CD14-positive monocyte (primary cell): ENCODE measurements around the gene TMEM242. TPM values are rescaled to one million over a fixed set of nuclear protein-coding genes. Genes with fewer than 3 reads are reported as not detected.

Experiments
- DNase-seq, 3 donors: peaks; one replicate each; pipeline ENCODE4 v3.0.0-alpha.2; 2011 to 2022
- H2AFZ ChIP-seq: 2 replicates; pipeline ENCODE4 v1.6.0; 2012; ENCODE audit warnings: mild to moderate bottlenecking, low read depth, low read length, inconsistent platforms; ENCODE audit not compliant: insufficient read depth, poor library complexity, severe bottlenecking
- H3K27ac ChIP-seq, 2 donors: 1 replicate in 1 of 2; 2 replicates in 1 of 2; pipeline ENCODE4 v1.5.1; 2012 to 2013; ENCODE audit warnings: low read length in 2 of 2, control low read depth in 1 of 2, inconsistent platforms in 1 of 2, low read depth in 1 of 2, mild to moderate bottlenecking in 1 of 2
- H3K27me3 ChIP-seq, 2 donors: one replicate each; pipeline versions ENCODE4 v1.6.0 to v1.6.1; 2011 to 2013; ENCODE audit warnings: low read length in 2 of 2; ENCODE audit not compliant: control insufficient read depth in 2 of 2, insufficient read depth in 2 of 2
- H3K36me3 ChIP-seq, 2 donors: replicated peaks in 1 of 2; 1 replicate in 1 of 2; 2 replicates in 1 of 2; pipeline versions ENCODE4 v1.5.1 to v1.6.1; 2012 to 2013; ENCODE audit warnings: low read length in 2 of 2, control low read depth in 1 of 2, inconsistent platforms in 1 of 2, mild to moderate bottlenecking in 1 of 2; ENCODE audit not compliant: insufficient read depth in 2 of 2, control insufficient read depth in 1 of 2
- H3K4me1 ChIP-seq, 2 donors: 1 replicate in 1 of 2; 2 replicates in 1 of 2; pipeline versions ENCODE4 v1.5.1 to v1.6.1; 2012 to 2013; ENCODE audit warnings: low read length in 2 of 2, control low read depth in 1 of 2, inconsistent platforms in 1 of 2, mild to moderate bottlenecking in 1 of 2, moderate library complexity in 1 of 2; ENCODE audit not compliant: insufficient read depth in 2 of 2, control insufficient read depth in 1 of 2
- H3K4me2 ChIP-seq: replicated peaks from 2 replicates; pipeline ENCODE3; 2012; ENCODE audit warnings: low read length, moderate library complexity, mild to moderate bottlenecking; ENCODE audit not compliant: poor library complexity, severe bottlenecking; ENCODE audit errors: extremely low read depth
- H3K4me3 ChIP-seq, 3 experiments: fragments of 200-600 bp in 1 of 3; sonication (generic) in 1 of 3; replicated peaks in 1 of 3; 1 replicate in 2 of 3; 2 replicates in 1 of 3; pipeline ENCODE4 v1.5.1; 2011 to 2013; ENCODE audit warnings: low read length in 3 of 3, mild to moderate bottlenecking in 3 of 3, control low read depth in 2 of 3, low read depth in 2 of 3, inconsistent platforms in 1 of 3, moderate library complexity in 1 of 3
- H3K79me2 ChIP-seq: 2 replicates; pipeline ENCODE4 v1.6.0; 2012; ENCODE audit warnings: mild to moderate bottlenecking, control low read depth, inconsistent platforms, low read length, moderate library complexity; ENCODE audit not compliant: insufficient read depth
- H3K9ac ChIP-seq: 2 replicates; pipeline ENCODE4 v1.6.0; 2017; ENCODE audit warnings: low read length, mild to moderate bottlenecking; ENCODE audit not compliant: insufficient read depth, poor library complexity, severe bottlenecking
- H3K9me3 ChIP-seq, 2 donors: replicated peaks in 1 of 2; 1 replicate in 1 of 2; 2 replicates in 1 of 2; pipeline versions ENCODE4 v1.5.1 to v1.6.1; 2012 to 2013; ENCODE audit warnings: low read length in 2 of 2, control low read depth in 1 of 2; ENCODE audit not compliant: control insufficient read depth in 1 of 2, insufficient read depth in 1 of 2
- H4K20me1 ChIP-seq: 2 replicates; pipeline ENCODE4 v1.6.0; 2012; ENCODE audit warnings: mild to moderate bottlenecking, low read length, control low read depth, moderate library complexity; ENCODE audit not compliant: insufficient read depth
- H3K27ac Mint-ChIP-seq, 7 donors: one replicate each; pipeline ENCODE4 v1.8.0; 2020; ENCODE audit warnings: mild to moderate bottlenecking in 7 of 7, mixed read lengths in 7 of 7, moderate library complexity in 6 of 7, inconsistent platforms in 2 of 7
- H3K27me3 Mint-ChIP-seq, 3 donors: one replicate each; pipeline ENCODE4 v1.8.0; 2021 to 2022; ENCODE audit warnings: low read depth in 3 of 3, mild to moderate bottlenecking in 3 of 3, mixed read lengths in 3 of 3, moderate library complexity in 3 of 3, inconsistent platforms in 1 of 3
- H3K36me3 Mint-ChIP-seq, 2 donors: one replicate each; pipeline ENCODE4 v1.8.0; 2020; ENCODE audit warnings: mixed read lengths in 2 of 2, inconsistent platforms in 1 of 2, mild to moderate bottlenecking in 1 of 2
- H3K4me1 Mint-ChIP-seq: one replicate; pipeline ENCODE4 v1.8.0; 2020; ENCODE audit warnings: mild to moderate bottlenecking, mixed read lengths
- H3K4me3 Mint-ChIP-seq, 2 donors: one replicate each; pipeline ENCODE4 v1.8.0; 2020; ENCODE audit warnings: mild to moderate bottlenecking in 2 of 2, mixed read lengths in 2 of 2, moderate library complexity in 1 of 2
- H3K9me3 Mint-ChIP-seq, 7 donors: one replicate each; pipeline ENCODE4 v1.8.0; 2020 to 2022; ENCODE audit warnings: mixed read lengths in 7 of 7, mild to moderate bottlenecking in 6 of 7, moderate library complexity in 6 of 7, inconsistent platforms in 2 of 7
- CTCF ChIP-seq: fragments of 200-600 bp; IDR thresholded peaks from one replicate; pipeline ENCODE4 v1.8.0; 2022; ENCODE audit warnings: antibody characterized with exemption, mild to moderate bottlenecking
- WGBS: methylation state at CpG from one replicate; pipeline ENCODE4 v1.1.5; 2013; ENCODE audit warnings: missing lambda C conversion rate; ENCODE audit not compliant: insufficient coverage; 5-methylcytosine and 5-hydroxymethylcytosine counted together
- intact Hi-C, 2 donors: fragments of 100-400 bp; cut with micrococcal nuclease; formaldehyde crosslinking; loops; one replicate each; pipeline versions ENCODE4 v1.15.0 to v1.15.1; 2023
- polyA plus RNA-seq, 3 donors: library from polyadenylated mRNA; depleted of rRNA in 1 of 3; unstranded in 2 of 3; stranded (reverse) in 1 of 3; fragments of 300-500 nt in 2 of 3; fragments of >200 nt in 1 of 3; fragmentation: Illumina TruSeq in 2 of 3; gene quantifications; 1 replicate in 2 of 3; 2 replicates in 1 of 3; pipeline ENCODE4 v1.2.3, GENCODE V29; 2012 to 2021

Gene TMEM242
- polyA plus RNA-seq, 3 donors: 5.6 to 9.8 (median 8.3) TPM

GRCh38 chr6:157266274-157267101, 56.8 kb downstream of the TMEM242 start:
- H3K4me3 ChIP-seq: no peak overlapping the region
- Mint-ChIP-seq H3K27me3 (peaks cover 0 to 6% (median 3%) of the 10 kb centered on the region in 3 donors), H3K4me1 (no peaks in the 10 kb centered on the region), H3K9me3 (peaks cover 0 to 8% (median 6%) of the 10 kb centered on the region in 7 donors), H3K27ac (no peak overlapping the region), H3K4me3 (no peak overlapping the region), H3K36me3 (no peaks in the 10 kb centered on the region)
- no peaks in the 10 kb centered on the region for H3K27me3 ChIP-seq
- no peak overlapping the region for H3K9ac ChIP-seq
- no peak for TF ChIP-seq CTCF
- no peak for DNase-seq
- H3K79me2 ChIP-seq: no peaks in the 10 kb centered on the region
- no peaks in the 10 kb centered on the region for H3K36me3 ChIP-seq
- no peak overlapping the region for H3K4me2 ChIP-seq
- H3K27ac ChIP-seq: no peak overlapping the region
- peaks cover 0 to 6% of the 10 kb centered on the region in 2 donors for H3K9me3 ChIP-seq
- H2AFZ ChIP-seq: no peak overlapping the region
- WGBS: 98% methylated on average over 19 of the region's 20 CpGs
- no peaks in the 10 kb centered on the region for H4K20me1 ChIP-seq
- H3K4me1 ChIP-seq: no peaks in the 10 kb centered on the region
- intact Hi-C loops: no loop called here

GRCh38 chr6:157265635-157266034, 57.7 kb downstream of the TMEM242 start:
- H3K27me3 ChIP-seq: no peaks in the 10 kb centered on the region
- H3K79me2 ChIP-seq: no peaks in the 10 kb centered on the region
- H3K4me3 ChIP-seq: no peak overlapping the region
- H3K4me2 ChIP-seq: no peak overlapping the region
- no peaks in the 10 kb centered on the region for H4K20me1 ChIP-seq
- no peaks in the 10 kb centered on the region for H3K36me3 ChIP-seq
- no peak for TF ChIP-seq CTCF
- H3K9me3 ChIP-seq: peaks cover 0 to 6% of the 10 kb centered on the region in 2 donors
- H3K27ac ChIP-seq: no peak overlapping the region
- WGBS: no CpG with 5 or more reads among the region's 6 CpGs
- no peak for DNase-seq
- intact Hi-C loops: no loop called here
- no peak overlapping the region for H3K27ac Mint-ChIP-seq
- no peaks in the 10 kb centered on the region for H3K4me1 Mint-ChIP-seq
- no peaks in the 10 kb centered on the region for H3K36me3 Mint-ChIP-seq
- peaks cover 0 to 8% (median 6%) of the 10 kb centered on the region in 7 donors for H3K9me3 Mint-ChIP-seq
- H2AFZ ChIP-seq: no peak overlapping the region
- H3K4me3 Mint-ChIP-seq: no peak overlapping the region
- H3K4me1 ChIP-seq: no peaks in the 10 kb centered on the region
- no peak overlapping the region for H3K9ac ChIP-seq
- peaks cover 0 to 6% (median 3%) of the 10 kb centered on the region in 3 donors for H3K27me3 Mint-ChIP-seq
